Stimulated activated CD4-positive, alpha-beta T cell treated with anti-CD3 and anti-CD28 coated beads, Interleukin-4, amount 100 ng/mL, for 1 hour (primary cell): ENCODE data around the gene CUL2.
A peak's percentile ranks its signal among the peaks of the same experiment; 100 is the strongest.
"Not testable (repeated sequence)": the region's sequence is repeated elsewhere in the genome, so short reads cannot be mapped to it uniquely, and the experiment has no call there.

Experiments
- DNase-seq: peaks from one replicate; pipeline ENCODE4 v3.0.0-alpha.2; 2020

Gene CUL2

DNA sequence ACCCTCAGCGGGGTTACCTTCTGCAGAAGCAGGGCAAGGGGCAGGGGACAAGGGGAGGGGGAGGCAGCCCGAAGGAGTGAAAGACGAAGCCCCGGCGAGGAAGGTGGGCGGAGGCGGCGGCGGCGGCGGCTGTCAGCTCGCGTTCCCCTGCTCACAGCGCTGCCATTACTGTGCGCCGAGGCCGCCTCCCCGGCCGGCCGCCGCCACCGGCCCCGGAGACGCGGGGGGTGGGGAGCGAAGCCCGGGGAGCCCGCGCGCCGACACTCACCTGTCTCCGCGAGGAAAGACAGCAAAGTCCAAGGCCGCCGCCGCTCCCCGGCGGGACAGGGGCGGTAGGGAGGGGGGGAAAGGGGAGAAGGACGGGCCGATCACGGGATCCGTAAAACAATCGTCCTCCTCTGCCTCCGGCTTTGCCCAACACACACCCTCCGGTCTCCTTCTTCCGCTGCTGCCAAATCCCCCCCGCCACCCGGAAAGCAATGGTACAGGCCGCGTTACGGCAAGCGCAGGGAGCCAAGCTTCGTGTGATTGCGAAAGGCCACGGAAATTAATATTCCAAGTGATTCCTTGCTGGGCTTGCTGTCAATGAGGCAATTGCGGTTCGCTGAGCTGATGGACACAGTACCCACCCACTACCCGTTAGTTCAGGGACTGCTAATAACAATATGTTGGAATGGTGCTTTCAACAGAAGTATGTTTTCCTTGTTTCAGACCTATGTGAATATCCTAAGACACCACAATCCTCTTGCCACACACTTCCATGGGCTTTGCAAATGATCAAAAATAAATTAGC, at the start of gene CUL2:
CUL2 (minus strand) TSS at position 180 of the 793 bp plus-strand sequence. CDS start 19,024 bp downstream, outside the sequence.
- peak; percentile 89 for DNase-seq

DNA sequence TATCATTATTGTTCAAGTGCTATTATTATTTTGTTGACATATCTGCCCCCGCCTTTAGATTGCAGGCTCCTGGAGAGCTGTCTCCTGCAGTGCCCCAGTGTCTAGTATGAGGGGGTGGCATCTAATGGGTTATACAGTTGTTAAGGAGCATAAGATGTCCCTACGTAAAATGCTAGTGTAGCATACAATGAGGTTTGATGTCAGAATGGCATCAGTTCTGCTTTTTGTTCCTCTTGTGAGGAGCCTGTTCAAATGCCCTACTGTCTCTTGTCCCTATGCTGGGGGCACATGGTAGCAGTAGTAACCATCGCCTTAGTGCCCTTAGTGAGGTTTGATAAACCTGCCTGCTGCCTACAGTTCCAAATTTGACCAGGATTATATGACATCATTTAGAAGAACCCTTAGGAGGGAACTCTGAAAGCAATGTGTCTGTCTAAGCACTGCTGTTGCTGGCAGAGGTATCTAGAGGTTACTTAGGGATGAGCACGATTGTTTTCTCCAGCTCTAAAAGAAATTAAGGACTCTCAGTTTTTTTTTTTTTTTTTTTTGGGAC, 46.2 kb upstream of the CUL2 start:
- DNase-seq: no peak

DNA sequence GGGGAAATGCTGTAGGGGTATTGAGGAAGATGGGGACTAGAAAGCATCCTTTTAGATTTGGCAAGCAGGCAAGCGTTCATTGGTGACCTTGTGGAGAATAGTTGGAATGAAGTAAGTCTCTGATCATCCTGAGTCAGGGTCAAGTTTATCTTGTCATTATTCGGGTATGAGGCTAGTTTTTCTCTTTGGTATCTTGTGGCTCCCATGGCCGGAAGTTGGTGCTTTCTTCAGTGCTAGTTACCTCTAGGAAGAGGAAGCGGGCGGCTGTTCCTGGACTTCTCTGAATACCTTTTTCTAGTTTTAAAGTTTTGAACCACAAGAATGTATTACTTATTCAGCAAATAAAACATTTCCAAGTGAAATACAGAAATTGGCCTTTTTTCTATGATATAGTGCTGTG, 45.7 kb upstream of the CUL2 start:
- DNase-seq: no peak

DNA sequence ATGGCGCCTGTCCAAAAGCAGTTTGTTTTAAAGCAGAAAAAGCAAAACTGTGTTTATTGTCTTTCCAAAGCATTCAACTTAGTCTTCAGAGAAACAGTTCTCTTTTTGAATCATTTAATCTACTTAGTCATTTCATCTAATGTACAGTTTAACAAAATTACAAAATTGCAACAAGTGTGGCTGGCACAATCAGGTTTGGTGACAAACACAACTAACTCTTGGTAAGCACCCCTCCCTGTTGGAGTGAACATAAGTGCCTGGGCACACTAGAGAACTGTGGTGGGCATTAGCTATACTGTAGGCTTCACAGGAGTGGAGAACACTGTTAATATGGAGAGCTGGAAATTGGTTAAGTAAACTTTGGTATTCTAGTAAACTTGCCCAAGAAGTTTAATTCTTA, 43.4 kb upstream of the CUL2 start:
- DNase-seq: no peak

DNA sequence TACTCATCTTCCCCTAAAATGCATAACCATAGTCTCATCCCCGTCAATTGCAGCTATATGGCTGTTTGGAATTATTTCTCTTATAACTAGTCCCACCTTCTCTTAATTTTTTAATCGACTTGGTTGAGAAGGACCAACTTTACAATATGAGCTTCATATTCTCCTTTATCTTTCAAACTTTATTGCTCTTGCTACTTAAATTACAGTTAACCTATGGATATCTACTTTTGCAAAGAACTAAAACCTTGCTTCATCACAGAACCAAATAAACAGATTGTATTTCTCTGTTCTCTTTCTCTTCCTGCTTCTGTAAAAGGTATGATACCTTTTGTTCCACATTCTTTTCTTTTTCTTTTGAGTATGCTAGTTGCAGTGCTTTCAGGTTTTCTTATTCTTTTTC, 42.6 kb upstream of the CUL2 start:
- DNase-seq: no peak

DNA sequence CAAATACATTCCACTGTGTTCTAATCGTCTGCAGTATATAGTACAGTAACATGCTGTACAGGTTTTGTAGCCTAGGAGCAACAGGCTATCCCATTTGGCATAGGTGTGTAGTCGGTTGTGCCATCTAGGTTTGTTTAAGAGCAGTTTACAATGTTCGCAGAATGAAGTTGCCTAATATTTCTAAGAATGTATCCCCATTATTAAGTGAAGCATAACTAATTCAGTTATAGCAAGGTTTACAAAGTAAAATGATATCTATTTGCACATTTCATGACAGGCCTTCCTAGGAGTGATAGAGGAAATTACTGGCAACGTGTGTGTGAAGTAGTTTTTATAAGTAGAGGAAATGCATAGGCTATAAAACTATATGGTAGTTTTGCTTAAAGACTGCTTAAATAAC, 40.5 kb upstream of the CUL2 start:
- DNase-seq: no peak

DNA sequence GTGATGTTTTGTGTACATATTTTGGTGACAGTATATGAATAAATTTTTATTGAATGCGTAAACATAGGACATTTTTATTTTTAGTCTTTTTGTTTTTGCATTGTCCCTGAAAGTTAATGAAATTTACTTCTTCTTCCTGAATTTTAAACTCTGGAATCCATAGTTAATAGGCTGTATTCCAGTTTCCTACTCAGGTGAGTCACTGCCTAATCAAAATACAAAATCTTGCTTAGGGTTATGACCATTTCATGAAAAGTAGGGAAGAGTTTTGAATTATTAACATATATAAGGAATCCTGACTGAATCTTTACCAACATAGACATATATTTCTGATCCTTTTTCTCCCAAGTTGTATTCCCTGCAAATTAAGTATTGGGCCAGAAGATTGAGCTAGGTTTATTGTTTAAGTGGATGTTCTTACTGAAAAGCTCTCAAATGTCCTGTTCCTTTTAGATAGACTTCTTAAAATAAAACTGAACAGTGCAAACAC, 39.1 kb upstream of the CUL2 start:
- DNase-seq: no peak

DNA sequence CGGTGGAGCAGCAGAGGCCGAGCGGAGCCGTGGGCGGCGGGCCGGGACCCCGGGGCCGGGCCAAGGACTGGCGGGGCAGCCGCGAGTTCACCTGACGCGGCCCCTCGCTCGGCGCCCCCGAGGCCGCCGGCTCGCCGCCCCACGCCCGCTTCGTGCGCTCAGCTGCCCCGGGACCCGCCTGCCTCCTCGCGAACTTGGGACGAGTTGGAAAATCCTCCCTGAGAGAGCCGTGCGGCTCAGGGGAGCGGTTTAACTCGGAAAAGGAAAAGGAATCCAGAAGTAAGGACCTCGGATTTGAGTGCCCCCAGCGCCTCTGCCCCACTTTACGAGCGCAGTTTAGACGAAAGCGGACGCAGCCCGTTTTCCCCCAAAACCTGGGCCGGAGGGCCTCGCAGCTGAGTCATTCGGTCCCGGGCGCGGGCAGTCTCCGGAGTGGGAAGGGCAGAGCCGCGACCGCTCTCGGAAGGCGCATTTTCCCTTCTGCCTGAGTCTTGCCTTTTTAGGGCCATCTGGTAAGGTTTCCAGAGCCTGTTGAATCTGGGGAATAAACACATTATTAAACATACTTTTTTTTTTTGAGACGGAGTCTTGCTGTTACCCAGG, 37.2 kb upstream of the CUL2 start:
- DNase-seq: peak; percentile 59

DNA sequence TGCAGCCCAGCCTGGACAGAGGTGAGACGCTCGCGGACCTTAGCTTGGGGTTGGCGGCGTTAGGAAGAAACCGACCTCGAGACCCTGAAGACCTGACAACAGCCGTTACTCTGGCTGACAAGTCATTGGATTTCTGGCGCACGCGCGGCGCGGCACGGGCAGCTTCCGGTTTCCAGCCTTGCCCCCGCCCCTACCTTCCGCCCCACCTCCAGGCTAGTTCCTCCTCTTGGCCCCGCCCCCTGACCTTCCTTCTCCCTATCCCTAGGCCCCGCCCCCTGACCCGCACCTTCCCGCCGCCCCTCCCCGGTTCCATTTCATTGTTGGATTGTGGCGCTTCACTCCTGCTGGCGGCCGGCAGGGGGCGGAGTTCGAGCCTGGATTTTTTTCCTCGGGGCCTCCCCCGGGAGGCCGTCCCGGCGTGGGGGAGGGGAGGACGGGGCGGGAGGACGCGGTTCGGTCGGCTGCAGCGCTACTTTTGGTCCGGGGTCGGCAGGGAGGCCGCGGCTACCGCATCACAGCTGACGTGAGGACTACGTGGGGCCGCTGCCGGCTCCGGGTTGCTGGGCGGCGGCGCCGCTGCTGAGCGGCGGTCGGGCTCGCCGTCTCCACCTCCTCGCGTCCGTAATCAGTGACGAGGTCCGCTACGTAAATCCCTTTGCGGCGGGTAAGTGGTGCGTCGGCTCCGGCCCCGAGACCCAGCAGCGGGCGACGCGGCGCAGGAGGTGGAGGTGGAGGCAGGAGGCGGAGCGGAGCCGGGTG, 36.6 kb upstream of the CUL2 start, which contains the start of gene CREM:
CREM (plus strand) TSS at position 317 of the 759 bp plus-strand sequence. CDS start 10,990 bp downstream, outside the sequence.
- peak; percentile 100 for DNase-seq

DNA sequence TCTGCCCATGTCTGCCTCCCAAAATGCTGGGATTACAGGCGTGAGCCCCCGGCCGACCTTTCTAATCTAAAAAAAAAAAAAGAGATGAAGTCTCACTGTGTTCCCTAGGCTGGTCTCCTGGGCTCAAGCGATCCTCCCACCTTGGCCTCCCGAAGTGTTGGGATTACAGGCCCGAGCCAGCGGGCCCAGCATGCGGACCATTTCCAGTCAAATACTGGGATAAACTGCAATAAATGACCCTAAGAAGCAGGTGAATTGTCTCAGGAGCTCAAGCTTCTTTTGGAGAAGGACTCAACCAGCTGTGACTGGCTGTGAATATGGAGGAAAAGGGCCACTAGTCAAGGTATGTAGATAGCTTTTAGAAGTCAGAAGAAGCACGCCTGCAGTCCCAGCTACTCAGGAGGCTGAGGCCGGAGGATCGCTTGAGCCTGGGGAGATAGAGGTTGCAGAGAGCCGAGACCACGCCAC, 36.0 kb upstream of the CUL2 start:
- no peak for DNase-seq

DNA sequence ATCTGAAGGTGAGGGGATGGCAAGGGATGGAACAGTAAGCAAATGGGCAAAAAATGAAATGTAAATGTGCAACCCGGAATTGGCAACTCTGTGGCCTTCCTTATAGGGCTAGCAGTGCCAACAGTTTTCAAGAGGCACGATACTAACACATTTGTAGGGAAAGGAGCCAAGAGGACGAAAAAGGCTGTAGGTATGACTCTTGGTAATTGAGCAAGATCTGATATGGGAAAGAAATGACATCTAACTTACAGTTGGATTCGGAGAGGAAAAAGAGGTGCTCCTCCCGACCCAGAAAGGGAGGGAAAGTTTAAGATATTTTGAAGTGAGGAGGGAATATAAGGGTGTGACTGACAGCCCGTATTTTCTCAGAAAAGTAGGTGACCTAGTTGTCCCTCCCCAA, 34.4 kb upstream of the CUL2 start:
- DNase-seq: no peak

DNA sequence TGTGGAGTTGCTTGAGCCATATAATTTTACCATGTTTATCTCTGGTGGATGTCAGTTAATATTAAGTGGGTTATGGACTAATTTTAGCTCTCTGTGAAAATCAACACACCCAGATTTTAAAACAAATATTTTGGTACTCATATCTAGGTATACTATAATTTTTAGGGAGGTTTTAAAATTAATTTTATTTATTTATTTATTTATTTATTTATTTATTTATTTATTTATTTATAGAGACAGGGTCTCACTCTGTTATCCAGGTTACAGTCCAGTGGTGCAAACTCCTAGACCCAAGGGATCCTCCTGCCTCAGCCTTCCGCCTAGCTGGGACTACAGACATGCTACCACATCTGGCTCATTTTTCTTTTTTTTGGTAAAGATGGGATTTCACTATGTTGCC, 29.2 kb upstream of the CUL2 start:
- no peak for DNase-seq

DNA sequence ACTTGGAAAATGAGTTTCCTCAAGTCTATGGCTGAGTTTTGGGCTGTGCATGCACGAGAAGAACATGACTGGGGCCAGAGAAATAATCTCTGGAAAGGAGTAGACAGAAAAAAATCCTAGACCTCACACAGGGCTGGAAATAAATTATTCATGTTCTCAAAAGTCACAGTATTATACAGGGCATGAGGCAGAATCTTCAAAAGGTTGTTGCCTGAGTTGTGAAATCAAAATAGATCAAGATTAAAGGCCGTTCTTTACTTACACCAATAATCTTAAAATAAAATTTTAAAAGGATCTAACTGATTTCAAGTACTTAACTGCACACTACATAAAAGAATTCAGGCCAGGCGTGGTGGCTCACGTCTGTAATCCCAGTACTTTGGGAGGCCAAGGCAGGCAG, 22.4 kb upstream of the CUL2 start:
- DNase-seq: no peak

DNA sequence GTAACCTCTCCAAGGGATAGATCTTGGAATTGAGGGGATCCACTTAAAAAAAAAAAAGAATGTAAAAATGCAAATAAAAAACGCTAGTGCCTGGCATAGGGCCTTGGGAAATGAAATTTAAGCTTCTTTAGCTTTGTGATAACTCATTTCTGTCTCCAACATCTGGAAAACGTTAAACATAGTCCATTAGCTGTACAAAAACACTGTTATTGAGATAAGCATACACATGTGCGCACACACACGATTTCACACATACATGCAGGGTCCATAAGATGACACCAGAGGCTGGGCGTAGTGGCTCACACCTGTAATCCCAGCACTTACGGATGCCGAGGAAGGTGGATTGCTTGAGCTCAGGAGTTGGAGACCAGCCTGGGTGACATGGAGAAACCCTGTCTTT, 13.7 kb upstream of the CUL2 start:
- no peak for DNase-seq

DNA sequence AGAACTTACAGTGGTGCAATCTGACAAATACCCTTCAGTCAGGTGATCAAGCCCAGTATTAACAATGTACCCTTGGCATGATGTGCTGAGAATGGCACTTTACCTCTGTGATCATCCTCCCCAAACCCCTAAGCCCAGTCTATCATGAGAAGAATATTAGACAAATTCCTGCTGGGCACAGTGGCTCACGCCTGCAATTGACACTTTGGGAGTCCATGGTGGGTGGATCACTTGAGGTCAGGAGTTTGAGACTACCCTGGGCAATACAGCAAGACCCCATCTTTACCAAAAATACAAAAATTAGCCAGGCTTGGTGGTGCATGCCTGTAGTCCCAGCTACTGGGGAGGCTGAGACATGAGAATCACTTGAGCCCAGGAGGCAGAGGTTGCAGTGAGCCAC, 7.4 kb upstream of the CUL2 start:
- DNase-seq: no peak

DNA sequence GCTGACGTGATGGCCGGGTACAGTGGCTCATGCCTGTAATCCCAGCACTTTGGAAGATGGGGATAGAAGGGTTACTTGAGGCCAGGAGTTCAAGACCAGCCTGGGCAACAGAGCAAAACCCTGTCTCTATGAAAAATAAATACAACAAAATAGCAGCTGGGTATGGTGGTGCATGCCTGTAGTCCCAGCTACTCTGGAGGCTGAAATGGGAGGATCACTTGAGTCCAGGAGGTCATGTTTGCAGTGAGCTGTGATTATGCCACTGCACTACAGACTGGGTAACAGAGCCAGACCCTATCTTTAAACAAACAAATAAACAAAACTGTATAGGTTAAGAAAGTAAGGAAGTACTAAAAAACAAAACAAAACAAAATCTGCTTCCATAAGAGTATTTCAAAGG, 6.2 kb upstream of the CUL2 start:
- no peak for DNase-seq

DNA sequence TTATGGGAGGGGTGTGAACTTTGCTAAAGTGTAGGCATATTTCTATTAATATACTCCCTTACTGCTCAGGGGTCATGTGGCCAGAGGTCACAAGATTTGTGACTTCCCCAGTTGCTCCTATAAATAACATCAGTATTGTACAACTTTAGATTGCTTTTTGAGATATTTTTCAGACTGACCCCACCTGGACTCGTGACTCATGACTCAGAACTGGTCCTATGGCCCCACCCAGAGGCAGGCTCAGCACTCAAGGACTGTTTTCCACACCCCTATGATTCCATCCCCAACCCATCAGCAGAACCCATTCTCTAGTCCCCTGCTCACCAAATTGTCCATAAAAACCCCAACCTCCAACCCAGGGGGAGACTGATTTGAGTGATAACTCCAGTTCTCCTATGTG, 2.7 kb upstream of the CUL2 start:
- no peak for DNase-seq

DNA sequence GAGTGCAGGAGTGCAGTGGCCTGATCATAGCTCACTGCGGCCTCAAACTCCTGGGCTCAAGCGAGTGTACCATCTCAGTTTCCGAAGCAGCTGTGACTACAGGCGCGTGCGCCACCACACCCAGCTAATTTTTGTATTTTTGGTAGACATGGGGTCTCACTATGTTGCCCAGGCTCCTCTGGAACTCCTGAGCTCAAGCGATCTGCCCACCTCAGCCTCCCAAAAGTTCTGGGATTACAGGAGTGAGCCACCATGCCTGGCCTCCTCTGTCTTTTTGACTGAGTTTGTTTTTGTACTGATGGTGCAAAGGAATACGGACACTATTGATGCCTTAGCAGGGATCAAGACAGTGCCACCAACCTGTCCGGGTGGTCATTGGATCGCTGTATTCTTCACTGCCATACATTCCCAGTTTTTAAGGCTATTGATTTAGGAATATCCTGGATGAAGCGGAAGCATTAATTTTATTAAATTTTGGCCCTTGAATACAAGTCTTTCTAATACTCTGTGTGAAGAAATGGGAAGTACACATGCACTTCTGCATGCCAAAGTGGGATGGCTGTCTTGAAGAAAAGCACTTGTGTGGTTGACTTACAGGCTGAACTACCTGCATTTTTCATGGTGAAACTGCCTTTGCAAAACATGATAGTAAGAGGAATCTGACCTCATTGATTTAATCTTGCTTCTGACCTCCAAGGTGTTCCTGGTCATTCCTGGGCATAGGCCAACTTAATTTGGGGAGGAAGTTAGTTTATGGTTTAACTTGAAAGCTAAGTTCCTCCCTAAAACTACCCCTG, 2.1 kb upstream of the CUL2 start:
- no peak for DNase-seq

DNA sequence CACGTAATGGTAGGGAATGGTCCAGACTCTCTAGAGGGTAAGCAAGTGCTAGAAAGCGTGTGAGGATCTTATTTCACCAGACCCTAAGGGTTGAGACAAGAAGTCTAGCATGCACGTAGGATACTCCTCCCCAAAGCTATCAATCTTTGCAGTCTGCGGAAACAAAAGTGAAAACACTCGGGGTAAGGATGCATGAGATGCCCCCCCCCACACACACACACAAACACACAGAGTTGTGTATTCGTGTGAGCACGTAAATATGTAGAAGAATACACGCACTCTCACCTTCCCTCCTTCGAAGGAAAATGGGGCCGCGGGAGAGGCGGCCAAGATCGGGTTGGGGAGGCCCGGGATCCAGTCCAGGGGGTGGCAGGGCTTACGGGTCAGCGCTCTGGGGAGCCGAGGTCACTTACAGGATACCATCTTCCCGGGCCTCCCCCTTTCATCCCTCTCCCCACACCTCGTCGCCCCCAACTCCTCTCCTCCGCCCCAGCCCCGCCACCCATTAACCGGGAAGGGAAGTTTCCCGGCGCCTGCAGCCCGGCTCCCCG, 455 bp downstream of the CUL2 start:
- DNase-seq: no peak

DNA sequence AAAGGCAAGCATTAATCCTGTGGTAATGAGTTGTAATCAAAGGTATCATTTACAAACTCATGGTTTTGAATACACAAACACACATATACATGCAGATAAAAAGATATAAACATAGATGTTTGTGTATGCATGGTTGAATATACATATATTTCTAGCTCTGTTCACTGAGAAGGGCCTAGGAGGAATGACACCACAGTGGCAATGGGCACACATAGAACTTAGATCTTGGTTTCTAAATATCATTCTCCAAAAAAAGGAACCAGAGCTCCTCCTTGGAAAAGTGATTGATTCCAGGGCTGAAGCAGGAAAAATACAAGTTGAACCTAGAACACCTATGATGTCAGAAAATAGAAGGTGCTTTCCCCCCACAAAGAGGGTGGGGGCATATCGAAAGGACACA, 6.9 kb downstream of the CUL2 start:
- DNase-seq: no peak

DNA sequence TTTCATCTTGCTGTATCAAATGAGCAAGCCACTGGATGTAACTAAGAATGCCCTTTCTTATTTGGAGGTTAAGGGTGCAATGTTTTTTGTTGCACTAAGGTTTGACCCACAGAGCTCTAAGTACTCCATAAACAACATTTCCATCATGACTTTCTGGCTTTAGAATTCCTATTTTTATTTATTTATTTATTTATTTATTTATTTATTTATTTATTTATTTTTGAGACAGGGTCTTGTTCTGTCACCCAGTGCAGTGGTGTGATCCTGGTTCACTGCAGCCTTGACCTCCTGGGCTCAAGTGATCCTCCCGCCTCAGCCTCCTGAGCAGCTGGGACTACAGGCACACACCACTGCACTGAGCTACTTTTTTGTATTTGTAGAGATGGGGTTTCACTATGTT, 9.9 kb downstream of the CUL2 start:
- DNase-seq: not testable (repeated sequence)

DNA sequence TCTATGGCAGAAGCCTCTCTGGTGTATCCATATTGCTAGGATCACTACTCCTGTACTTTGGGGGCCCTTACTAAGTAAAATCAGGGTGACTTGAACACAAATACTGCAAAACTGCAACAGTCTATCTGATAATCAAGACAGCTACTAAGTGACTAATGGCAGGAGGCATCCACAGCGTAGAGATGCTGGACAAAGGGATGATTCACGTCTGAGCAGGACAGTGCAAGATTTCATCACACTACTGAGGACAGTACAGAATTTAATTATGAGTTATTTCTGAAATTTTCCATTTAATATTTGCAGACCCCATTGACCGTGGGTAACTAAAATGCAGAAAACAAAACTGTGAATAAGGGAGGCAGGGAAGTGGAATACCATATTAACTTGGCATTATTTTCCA, 10.4 kb downstream of the CUL2 start:
- no peak for DNase-seq
